CD4-positive, alpha-beta T cell treated with Interleukin-15 for 1 hour (primary cell): ENCODE results near the gene F7.

Experiments used
- DNase-seq: peaks from one replicate; pipeline ENCODE4 v3.0.0-alpha.2; 2020

F7 gene

DNA sequence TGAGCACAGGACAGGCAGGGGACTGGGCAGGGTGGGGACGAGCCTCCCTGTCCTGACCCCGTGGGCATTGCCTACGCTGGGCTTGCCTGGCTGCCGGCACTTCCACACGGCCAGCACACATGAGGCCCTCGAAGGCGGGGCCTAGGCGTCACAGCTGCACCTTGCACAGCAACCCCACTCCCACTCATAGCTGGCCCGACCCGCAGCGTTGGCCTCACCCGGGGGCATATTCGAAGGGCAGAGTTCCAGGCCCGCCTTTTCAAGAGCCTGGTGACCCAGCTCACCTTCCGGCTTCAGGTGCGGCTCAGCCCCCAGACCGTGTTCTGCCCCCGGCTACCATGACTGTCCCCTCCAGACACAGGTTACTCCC, 36.0 kb downstream of the F7 start:
- DNase-seq, result no peak

GRCh38 chr13:113142876-113143275, 37.3 kb downstream of the F7 start:
- DNase-seq, result no peak

GRCh38 chr13:113143466-113144254, 38.1 kb downstream of the F7 start:
- DNase-seq, result no peak

DNA sequence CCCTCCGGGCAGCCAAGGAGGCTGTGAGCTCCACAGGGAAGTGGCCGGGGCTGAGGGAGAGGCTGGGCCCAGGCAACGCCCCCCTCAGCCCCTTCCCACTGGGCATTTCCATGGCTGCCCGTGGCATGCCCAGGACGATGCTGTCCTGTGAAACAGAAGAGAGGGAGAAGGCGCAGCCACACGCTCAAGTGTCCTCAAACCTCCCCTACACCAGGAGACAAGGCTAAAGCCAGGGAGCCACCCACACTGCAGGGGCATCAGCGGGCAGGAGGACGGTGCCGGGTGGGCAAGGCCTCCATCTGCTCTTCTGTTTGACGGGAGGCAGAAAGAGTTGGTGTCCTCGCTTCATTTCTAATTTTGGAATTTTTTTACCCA, 38.7 kb downstream of the F7 start:
- DNase-seq, result no peak

DNA sequence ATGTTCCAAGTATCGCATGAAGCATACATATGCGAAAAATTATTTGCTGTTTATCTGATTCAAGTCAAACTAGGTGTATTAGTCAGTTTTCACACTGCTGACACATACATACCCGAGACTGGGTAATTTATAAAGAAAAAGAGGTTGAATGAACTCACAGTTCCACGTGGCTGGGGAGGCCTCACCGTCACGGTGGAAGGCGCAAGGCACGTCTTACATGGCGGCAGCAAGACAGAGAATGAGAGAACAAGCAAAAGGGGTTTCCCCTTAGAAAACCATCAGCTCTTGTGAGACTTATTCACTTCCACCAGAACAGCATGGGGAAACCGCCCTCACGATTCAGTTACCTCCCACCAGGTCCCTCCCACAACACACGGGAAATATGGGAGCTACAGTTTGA, 39.9 kb downstream of the F7 start:
- DNase-seq, result no peak

- DNase-seq, result no peak
Observed at GRCh38 chr13:113145911-113146598, 40.5 kb downstream of the F7 start.

DNA sequence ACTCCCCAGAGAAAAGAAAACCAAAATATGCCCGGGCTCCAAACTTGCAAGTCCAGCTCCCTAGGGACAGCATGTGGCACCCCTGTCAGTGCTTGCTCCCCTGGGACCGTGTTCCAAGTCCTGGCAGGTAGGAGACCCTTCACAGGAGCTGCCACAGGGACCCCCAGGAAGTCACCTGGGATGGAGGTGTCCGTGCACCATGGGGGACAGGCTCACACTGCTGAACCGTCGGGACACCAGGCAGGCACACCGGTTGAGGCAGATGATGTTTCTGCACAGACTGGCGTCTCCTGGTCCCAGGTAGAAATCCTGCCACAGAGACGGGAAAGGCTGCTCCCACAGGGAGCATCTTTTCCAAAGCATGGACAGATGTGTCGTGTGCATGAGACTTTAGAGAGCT, 41.2 kb downstream of the F7 start:
- DNase-seq, result no peak

DNA sequence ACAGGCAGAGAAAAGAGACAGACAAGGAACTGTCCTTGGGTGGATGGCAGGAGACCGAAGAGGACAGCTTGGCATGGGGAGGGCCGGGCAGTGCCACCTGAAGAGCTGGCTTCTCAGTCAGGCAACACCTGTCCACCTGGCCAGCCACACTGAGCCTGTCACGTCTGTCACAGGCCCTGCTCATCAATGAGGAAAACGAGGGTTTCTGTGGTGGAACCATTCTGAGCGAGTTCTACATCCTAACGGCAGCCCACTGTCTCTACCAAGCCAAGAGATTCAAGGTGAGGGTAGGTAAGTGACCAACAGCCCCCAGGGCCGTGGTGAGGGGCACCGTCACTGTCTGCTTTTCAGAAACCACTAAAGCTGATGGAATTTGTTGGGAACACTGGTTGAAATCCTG, 41.6 kb downstream of the F7 start:
- no peak for DNase-seq

GRCh38 chr13:113148407-113148806, 42.8 kb downstream of the F7 start:
- DNase-seq, result no peak

DNA sequence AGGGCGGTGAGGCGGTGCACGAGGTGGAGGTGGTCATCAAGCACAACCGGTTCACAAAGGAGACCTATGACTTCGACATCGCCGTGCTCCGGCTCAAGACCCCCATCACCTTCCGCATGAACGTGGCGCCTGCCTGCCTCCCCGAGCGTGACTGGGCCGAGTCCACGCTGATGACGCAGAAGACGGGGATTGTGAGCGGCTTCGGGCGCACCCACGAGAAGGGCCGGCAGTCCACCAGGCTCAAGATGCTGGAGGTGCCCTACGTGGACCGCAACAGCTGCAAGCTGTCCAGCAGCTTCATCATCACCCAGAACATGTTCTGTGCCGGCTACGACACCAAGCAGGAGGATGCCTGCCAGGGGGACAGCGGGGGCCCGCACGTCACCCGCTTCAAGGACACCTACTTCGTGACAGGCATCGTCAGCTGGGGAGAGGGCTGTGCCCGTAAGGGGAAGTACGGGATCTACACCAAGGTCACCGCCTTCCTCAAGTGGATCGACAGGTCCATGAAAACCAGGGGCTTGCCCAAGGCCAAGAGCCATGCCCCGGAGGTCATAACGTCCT, 43.4 kb downstream of the F7 start:
- no peak for DNase-seq

DNA sequence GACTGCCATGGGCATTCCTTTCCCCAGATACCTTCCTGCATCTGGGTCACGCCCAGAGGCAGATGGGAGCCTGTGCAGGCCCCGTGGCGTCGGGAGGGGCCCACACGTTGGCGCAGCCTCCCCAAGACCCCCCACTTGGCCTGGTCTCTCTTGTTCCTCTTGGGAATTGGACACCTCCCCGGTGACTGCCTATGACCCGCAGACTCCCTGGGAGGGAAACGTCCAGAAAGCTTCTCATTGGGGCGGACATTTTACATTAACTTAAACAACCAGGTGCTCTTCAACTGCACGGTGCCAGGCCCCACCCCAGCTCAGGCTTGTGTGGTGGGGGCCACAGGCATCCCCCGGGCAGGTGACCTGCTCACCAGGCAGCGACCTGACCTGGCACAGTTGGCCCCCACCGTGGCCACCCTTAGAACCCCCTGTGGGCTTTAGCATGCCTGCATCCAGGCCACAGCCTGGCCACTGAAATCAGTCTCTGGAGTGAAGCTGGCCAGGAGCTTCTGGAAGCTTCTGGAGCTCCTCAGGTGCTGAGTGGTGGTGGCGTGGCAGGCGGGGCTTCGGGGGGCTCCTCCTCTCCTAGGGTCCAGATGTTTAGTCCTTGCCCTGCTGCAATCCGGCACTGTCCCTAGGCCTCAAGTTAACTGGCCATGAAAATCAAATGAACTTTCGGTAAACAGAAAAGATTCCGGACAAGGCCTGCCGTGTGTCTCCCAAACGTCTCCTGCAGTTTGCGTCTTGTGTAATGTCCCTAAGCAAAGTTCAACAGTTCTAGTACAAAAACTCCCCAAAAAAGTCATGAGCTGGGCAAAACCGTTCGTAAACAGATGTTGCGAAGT, 44.3 kb downstream of the F7 start:
- DNase-seq, result no peak

DNA sequence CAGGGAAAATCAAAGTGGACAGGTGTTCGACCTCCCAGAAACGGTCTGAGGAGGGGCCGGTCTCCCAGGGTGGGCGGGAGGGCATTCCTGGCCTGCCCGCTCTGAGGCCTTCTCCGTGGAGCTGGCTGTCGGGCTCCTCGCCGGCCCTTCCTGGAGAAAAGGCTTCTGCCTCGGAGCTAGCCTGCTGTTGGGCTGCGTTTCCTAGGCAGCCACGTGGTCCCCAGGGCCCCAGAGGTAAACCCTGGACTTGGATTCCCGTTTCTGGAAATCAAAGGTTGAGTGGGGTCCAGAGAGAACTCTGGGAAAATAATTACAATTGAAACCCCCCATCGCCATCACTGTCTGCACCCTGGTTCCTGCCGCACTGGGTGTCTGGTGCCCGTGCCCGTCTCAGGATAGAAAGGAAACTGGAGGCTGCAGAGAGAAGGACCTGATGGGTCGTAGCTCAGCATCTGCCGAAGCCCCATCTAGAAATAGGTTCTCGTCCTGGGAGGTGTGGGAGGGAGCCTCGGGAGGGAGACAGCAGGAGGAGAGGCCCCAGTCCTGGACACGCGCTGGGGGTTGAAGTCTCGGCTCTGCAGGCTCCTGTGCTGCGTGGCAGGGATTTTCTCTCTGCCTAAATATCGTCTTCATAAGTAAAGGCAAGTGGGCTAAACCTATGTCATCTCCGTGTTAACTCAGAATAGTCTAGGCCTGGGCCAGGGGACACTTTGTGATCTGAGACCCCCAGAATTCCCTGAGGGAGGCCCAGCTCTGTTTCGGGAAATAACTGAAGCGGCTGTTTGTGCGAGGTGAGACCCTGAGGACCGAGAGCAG, 45.2 kb downstream of the F7 start:
- no peak for DNase-seq

DNA sequence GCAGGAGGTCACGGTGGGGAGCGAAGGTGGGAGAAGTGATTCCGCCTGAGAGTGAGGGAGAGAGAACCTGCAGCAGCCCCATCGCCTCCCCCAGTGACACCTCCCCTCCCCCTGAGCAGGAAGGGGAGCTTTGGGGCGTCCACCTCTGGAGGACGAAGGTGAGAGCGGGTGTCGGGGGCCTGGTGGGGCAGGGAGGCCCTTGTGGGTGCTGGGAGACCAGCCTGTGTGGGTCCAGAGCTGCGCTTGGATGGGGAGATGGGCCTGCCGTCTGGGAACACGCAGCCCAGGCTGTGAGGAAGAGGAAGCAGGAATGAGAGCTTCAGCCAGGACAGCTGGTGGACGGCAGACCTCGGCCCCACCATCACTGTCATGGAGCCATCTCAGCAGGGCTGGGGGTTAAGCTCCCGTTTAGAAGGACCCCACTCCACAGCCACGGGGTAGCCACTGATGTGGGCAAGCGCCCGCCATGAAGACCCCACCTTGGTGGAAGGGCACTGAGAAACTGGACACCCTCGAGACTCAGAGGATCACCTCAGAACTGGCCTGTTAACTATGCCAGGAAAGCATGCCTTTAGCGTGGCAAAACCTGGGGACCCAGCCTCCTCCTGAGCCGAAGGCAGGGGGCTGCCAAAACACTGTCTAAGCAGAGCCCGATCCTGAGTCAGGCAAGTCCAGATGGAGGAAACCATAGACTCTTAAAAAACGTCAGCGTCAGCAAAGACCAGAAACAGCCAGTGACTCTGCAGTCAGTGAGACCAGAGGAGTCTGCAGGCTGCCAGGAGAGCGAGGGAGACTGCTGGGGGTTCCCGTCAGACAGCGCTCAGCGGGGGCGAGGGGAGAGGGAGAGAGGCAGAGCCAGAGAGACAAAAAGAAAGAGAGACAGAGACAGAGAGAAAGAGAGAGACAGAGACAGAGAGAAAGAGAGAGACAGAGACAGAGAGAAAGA, 46.4 kb downstream of the F7 start:
- DNase-seq, result peak; percentile 26

- no peak for DNase-seq
Observed at GRCh38 chr13:113152691-113152983, 47.0 kb downstream of the F7 start.

GRCh38 chr13:113152984-113153809, 47.6 kb downstream of the F7 start:
- DNase-seq, result no peak

DNA sequence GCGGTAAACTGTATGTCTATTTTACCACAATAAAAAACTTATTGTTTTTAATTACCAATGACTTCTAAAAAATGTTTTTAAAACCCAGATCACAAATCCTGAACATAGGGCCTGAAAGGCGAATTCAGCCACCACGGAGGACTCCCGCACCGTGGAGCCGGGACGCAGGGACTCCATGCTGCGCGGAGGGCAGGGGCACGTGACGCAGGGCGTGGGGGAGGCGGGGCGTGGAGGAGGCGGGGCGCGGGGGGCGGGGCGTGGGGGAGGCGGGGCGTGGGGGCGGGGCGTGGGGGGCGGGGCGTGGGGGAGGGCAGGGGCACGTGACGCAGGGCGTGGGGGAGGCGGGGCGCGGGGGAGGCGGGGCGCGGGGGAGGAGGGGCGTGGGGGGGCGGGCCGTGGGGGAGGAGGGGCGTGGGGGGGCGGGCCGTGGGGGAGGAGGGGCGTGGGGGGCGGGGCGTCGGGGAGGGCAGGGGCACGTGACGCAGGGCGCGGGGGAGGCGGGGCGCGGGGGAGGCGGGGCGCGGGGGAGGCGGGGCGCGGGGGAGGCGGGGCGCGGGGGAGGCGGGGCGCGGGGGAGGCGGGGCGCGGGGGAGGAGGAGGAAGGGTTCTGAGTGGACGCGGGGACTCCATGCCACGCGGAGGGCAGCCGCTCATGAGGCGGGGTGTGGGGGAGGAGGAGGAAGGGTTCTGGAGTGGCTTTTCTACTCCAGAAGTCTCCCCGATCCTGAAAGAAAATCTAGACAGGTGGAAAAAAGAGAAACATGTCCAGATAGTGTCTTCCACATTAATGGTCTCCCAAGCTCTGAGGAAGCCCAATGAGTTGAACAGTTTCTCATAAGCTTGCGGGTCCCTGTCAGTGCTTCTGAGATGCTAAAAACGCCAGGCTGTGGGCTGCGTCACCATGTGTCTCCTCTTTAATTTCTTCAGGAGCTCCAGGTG, 48.5 kb downstream of the F7 start:
- peak; percentile 67 for DNase-seq

- no peak for DNase-seq
Observed at GRCh38 chr13:113155201-113155600, 49.6 kb downstream of the F7 start.

- DNase-seq, result no peak
Observed at GRCh38 chr13:113155982-113156655, 50.5 kb downstream of the F7 start.
